Measurements from ENCODE around the gene HSD17B11.

GRCh38 chr4:87317527-87317926 is 73.5 kb downstream of the HSD17B11 start:
- TF ChIP-seq CTCF (IDR thresholded peaks at IDR 0.05) (no peak), EZH2 (IDR thresholded peaks at IDR 0.05) (no peak)
